AG08396 (cell line): ENCODE results near the gene RANBP17.
"Not testable (repeated sequence)": the region's sequence is repeated elsewhere in the genome, so short reads cannot be mapped to it uniquely, and the experiment has no call there.

Source experiments
- DNase-seq: peaks from one replicate; pipeline ENCODE4 v3.0.0; 2012; ENCODE audit warnings: low spot score, mixed read lengths

RANBP17 gene

GRCh38 chr5:171157276-171157675 is 295.5 kb downstream of the RANBP17 start:
- no peak for DNase-seq

DNA sequence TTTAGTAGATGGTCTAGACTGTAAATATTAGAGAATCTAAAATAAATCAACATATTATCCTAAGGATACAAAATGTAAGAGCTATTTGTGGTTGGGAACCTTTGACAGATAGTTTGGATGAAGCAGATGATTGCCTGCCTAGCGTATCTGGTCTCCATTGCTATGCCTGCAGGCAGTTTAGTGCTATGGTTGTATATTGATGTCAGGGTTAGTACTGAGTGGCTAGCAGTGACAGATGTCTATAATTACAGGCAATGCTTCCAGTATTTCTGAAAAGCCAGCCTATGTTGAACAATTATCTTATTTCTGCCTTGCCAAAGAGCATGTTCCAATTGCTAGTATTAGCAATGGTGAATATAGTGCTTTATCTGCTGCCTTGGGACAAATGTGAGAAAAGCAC is 296.0 kb downstream of the RANBP17 start:
- DNase-seq: no peak

DNA sequence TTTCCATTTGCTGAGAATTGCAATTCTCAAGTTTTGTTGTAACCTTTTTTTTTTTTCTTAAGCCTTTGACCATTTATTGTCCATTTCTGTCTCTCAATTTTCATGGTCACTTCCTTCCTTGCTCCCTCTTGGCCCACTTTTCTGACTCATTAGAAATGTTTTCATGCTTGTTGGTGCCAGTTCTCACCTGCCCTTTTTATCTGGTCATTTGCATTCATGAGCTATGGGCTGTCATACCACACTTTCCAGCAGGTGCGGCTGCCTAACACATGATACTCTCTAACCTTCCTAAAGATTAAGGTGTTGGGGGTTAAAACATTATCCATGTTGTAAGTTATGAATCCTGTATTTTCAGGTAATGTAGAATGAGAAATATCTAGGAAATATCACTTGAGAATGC is 296.8 kb downstream of the RANBP17 start:
- DNase-seq: no peak

DNA sequence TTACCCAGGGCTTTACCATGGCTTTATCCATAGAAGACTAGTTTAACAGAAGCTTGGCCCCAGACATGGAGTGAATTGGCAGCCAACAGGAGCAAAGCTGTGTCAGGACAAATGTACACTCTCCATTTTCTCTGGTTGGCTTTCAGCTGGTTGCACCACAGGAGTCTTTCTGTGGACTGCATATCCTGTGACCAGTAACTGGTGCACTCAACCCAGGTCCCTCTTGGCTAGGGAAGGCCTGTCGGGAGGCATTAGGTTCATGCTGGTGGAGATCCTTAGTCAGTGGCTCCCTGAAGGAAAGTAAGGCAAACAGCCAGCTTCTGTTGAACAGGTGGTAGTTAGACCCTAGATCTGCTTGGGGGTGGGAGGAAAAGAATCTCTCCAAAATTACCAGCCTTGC is 300.3 kb downstream of the RANBP17 start:
- DNase-seq: no peak

GRCh38 chr5:171162596-171162995 is 300.8 kb downstream of the RANBP17 start:
- peak; percentile 7 for DNase-seq

DNA sequence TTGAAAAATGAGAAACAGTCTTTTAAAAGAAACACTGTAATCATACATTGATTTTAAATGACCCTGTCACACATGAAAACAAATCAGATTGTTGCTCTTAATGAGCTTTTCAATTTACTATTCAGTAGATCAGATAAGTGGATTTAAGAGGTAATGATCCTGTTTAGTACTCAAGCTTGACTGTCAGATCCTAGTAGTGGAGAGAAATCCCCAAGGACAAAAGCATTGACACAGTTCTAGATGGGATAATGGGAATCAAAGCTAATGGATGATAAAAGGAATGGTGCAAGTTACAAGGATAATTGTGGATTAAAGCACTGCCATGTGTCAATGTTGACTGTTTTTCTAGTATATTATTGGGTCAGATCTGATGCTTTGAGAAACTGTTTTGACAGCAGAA is 304.9 kb downstream of the RANBP17 start:
- DNase-seq: no peak

DNA sequence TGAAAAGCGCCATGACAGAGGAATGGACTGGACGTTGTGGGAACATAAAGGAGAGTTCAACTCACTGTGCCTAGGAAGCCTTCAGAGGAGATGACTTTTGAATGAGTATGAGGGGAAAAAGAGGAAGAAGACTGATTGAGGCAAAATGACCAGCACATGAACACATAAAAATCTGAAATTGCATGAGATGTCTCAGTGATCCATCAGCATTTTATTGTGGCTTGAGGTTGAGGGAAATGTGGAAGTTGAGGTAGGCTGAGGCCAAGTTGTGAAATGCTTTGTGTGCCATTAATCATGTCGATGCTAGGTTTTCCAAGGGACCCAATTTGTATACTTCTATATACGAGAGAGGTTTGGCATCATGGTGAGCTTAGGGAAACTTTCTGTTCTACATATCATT is 306.4 kb downstream of the RANBP17 start:
- no peak for DNase-seq

DNA sequence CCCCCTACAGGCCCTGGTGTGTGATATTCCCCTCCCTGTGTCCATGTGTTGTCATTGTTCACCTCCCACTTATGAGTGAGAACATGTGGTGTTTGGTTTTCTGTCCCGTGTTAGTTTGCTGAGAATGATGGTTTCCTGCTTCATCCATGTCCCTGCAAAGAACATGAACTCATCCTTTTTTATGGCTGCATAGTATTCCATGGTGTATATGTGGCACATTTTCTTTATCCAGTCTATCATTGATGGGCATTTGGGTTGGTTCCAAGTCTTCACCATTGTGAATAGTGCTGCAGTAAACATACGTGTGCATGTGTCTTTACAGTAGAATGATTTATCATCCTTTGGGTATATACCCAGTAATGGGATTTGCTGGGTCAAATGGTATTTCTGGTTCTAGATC is 313.1 kb downstream of the RANBP17 start:
- DNase-seq: not testable (repeated sequence)

DNA sequence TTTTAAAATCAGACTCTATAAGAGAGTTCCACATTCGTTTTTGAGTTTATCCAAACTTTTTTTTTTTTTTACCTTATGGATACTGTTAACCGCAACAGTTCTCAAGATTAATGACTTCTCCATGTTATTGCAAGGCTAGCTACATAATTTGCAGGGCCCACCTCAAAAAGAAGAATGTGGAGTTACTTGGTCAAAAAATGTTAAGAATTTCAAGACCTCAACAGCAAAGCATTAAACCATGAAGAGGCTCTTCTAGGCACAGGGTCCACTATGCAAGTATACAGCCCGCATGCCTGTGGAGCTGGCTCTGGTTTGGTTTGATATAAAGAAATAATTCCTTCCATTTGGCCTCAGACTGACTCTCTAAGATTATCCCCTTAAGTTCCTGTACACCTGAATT is 313.9 kb downstream of the RANBP17 start:
- DNase-seq: no peak

DNA sequence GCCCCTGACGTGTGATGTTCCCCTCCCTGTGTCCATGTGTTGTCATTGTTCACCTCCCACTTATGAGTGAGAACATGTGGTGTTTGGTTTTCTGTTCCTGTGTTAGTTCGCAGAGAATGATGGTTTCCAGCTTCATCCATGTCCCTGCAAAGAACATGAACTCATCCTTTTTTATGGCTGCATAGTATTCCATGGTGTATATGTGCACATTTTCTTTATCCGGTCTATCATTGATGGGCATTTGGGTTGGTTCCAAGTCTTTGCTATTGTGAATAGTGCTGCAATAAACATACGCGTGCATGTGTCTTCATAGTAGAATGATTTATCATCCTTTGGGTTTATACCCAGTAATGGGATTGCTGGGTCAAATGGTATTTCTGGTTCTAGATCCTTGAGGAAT is 316.4 kb downstream of the RANBP17 start:
- not testable (repeated sequence) for DNase-seq

GRCh38 chr5:171188016-171188415 is 326.2 kb downstream of the RANBP17 start:
- no peak for DNase-seq

GRCh38 chr5:171189442-171189841 is 327.6 kb downstream of the RANBP17 start:
- no peak for DNase-seq

GRCh38 chr5:171192111-171192510 is 330.3 kb downstream of the RANBP17 start:
- DNase-seq: no peak

DNA sequence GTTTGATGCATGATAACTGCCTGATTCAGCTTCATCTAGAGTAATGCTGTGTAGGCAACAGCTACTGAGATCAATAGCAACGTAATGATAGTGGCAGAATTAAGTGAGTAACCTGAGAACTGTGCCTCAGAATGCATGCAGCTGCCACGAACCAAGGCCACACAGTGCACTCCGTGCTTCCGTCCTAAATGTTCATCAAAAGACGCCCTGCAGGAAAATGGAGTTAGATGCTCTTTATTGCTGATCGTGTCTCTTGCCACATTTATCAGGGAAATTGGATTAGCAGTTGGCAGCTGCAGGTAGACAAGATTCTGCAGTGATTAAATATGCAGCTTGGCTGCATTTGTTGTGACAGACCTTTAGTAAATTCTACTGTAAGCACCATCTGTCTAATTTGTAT is 339.5 kb downstream of the RANBP17 start:
- no peak for DNase-seq

- no peak for DNase-seq
Measured at GRCh38 chr5:171205375-171205774, 343.6 kb downstream of the RANBP17 start.

- peak; percentile 27 for DNase-seq
Measured at GRCh38 chr5:171207256-171207847, 345.5 kb downstream of the RANBP17 start.

- no peak for DNase-seq
Measured at GRCh38 chr5:171221916-171222315, 360.1 kb downstream of the RANBP17 start.

- no peak for DNase-seq
Measured at GRCh38 chr5:171223927-171224326, 362.1 kb downstream of the RANBP17 start.

DNA sequence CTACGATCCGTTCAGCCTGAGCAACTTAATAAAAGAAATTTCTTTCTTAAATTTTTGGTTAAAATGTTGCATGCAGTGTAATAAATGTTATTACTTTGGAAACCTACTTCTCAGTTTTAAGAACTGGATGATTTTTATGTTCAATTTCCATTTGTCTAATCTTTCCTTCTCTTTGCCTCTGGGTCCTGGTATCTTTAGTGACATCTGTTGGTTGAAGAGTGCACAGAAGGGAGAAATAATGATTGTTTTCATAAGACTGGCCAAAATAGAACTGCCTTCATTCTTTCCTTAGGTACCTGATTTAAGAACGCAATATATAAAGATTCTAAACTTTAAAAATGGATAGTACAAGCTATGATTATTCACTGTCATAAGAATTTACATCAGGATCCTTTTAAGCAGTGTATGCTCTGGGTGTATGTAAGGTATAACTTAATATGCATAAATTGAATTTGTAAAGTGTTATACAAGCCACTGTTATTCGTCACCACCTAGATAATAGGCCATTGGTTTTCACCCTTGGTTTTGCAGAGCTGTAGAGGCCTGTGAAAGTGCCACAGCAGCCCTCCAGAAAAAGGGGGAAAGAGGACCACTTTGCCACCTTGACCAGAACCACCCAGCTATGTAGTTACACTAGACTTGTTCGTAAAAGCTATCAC is 364.4 kb downstream of the RANBP17 start:
- no peak for DNase-seq

- DNase-seq: no peak
Measured at GRCh38 chr5:171226864-171227263, 365.0 kb downstream of the RANBP17 start.

GRCh38 chr5:171236651-171237050 is 374.8 kb downstream of the RANBP17 start:
- DNase-seq: no peak

- DNase-seq: no peak
Measured at GRCh38 chr5:171242521-171242920, 380.7 kb downstream of the RANBP17 start.

DNA sequence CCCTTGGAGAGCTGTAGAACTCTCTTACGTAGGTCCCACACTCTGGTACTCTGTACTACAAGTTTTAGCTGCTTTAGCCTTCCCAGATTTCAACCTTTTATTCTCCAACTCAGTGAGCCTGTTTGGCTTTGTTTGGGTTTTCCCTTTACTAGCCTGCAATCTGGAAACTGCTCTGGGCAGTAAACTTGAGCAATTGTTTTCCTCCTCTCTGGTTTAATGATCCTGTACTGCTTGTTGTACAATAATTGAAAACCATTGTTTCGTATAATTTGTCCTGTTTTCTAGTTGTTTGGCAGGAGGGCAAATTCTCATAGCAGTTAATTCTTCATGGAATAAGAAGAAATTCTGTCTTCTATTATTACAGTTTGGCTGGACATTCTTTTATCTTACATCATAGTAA is 384.4 kb downstream of the RANBP17 start:
- no peak for DNase-seq

DNA sequence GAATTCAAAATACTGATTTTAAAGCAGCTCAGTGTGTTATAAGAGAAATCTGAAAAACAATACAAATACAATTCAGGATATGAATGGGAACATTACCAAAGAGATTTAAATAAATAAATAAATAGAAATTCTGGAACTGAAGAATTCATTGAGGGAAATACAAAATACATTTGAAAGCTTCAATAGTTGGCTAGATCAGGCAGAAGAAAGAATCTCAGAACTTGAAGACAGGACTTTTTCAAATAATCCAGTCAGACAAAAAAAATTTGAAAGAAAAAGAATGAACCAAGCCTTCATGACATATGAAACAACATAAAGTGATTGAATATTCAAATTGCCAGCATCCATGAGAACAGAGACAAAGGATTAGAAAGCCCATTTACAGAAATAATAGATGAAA is 387.6 kb downstream of the RANBP17 start:
- no peak for DNase-seq
